Pulmonary artery endothelial cell (primary cell): ENCODE results near the gene PKM. TPM values are rescaled to one million over a fixed set of nuclear protein-coding genes. Genes with fewer than 3 reads are reported as not detected.

Experiments
- DNase-seq: peaks from one replicate; pipeline ENCODE4 v3.0.0-alpha.2; 2011; ENCODE audit warnings: low read depth, low spot score
- total RNA-seq: library from RNA; depleted of rRNA; stranded (reverse); fragments of >200 nt; gene quantifications from 2 replicates; pipeline ENCODE4 v1.2.3, GENCODE V29; 2014

The PKM gene
- total RNA-seq, 1 donor from 2014 or later: 1,195 TPM

- no peak for DNase-seq
Observed at GRCh38 chr15:72156928-72157327, 74.1 kb downstream of the PKM start.

GRCh38 chr15:72155635-72156616, 75.1 kb downstream of the PKM start:
- peak; percentile 56 for DNase-seq

DNA sequence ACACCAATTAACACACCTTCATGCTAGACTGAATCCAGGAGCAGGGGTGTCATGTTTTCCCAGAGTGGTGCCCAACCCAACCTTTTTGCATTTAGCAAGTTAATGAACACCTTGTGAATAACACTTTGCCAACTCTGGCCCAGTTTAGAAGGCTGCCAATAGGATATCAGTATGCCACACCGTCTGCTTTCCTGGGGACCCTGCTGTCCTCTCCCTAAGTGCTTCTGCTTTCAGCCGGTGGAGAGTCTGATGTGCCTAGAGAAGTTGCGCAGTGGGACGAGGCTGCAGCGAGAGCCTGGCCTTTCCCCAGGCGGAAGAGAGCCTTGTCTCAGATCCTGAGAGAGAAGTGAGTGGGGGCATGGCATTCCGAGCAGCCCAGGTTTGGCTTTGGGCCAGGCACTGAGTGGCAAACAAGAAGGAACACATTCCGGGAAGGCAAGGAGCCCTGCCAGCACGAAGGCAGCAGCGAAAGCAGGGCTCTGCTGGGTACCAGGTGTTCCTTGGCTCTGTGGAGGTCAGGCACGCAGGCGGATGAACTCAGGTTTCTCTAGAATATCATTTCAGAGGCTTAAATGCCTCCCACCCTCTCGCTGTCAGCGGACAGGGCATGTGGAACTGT, 75.9 kb downstream of the PKM start:
- peak; percentile 13 for DNase-seq

DNA sequence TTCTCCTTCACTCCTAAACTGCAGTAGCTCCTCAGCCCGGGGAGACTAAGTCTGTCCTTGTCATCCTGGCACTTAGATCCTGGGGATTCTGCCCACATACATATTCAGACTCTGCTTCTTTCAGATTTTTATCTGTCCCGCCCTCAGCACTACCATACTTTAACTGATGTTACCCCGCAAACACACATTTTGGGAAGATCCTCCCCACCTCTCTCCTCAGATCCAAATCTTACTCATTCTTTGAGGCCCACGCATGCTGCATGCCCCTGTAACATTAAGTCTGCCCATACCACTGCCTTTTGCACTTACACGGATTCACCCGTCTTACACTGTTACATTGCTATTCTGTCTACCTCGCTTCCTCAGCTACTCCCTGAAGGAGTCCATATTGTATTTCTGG, 76.7 kb downstream of the PKM start:
- DNase-seq: no peak

DNA sequence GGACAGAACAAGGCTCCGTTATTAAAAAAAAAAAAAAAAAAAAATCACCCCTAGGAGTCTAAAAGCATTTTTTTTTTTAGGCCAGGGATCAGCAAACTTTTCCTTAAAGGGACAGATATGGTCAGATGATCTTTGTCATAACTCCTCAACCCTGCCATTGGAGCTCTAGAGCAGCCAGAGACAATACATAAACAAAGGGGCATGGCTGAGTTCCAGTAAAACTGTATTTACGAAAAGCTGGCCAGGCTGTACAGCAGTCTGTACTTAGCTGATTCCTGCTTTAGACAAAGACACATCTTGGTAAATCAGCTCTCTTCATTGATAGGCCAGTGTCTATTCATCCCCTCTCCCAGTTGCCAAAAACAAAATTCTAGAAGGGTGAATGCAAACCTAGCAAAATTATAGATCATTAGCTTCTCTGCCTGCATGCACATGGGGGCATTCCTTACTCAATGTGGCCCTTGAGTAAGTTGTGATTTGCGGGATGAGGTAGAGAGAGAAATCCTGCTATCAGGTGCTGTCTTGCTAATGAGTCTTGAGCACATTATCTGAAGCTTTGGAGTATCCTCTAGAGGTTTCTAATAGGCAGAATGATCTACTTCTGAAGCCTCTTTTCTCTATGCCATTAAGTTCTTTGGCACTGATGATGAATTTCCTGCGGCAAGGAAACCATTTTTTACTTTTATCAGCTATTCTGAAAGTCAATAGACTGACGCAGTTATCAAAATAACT, 77.6 kb downstream of the PKM start:
- no peak for DNase-seq

Other genes starting within 250 kb of the PKM start
- 21.4 and 25.8 TPM in 2 replicates for gene MYO9A, start 113.0 kb downstream of the PKM start, total RNA-seq
- 1.3 and 2.2 TPM in 2 replicates for gene SENP8, start 112.8 kb downstream of the PKM start, total RNA-seq
- gene GRAMD2A, start 33.4 kb downstream of the PKM start, total RNA-seq: 0.14 and 0.20 TPM in 2 replicates
- 9.3 and 9.9 TPM in 2 replicates for gene PARP6, start 41.4 kb upstream of the PKM start, total RNA-seq
- not detected in 2 replicates for gene CELF6, start 89.0 kb upstream of the PKM start, total RNA-seq
- gene HEXA, start 144.8 kb upstream of the PKM start, total RNA-seq: 34.6 and 56.5 TPM in 2 replicates
- not detected in 2 replicates for gene TMEM202, start 167.1 kb upstream of the PKM start, total RNA-seq
- gene ARIH1, start 243.1 kb upstream of the PKM start, total RNA-seq: 46.2 and 57.4 TPM in 2 replicates